Activated CD4-positive, alpha-beta memory T cell treated with anti-CD3 and anti-CD28 coated beads for 36 hours (primary cell): ENCODE data around the gene PNMA8C. TPM values are rescaled to one million over a fixed set of nuclear protein-coding genes. Genes with fewer than 3 reads are reported as not detected.

ENCODE experiments used
- CTCF ChIA-PET: fragments of 350-600 bp; sonication (Branson Sonifier 250); formaldehyde crosslinking; loops from one replicate; lab custom pipeline; 2021; ENCODE audit warnings: antibody characterized with exemption, inconsistent platforms; lab: Charles Lee
- POLR2A ChIA-PET: fragments of 350-600 bp; sonication (Branson Sonifier 250); formaldehyde crosslinking; loops from one replicate; lab custom pipeline; 2021; ENCODE audit warnings: antibody characterized with exemption; lab: Charles Lee
- DNase-seq: peaks from one replicate; pipeline ENCODE4 v3.0.0-alpha.2; 2020
- H3K27ac Mint-ChIP-seq: one replicate; pipeline ENCODE4 v1.8.0; 2021; ENCODE audit warnings: mixed read lengths
- H3K27me3 Mint-ChIP-seq: one replicate; pipeline ENCODE4 v1.8.0; 2021; ENCODE audit warnings: mixed read lengths
- H3K36me3 Mint-ChIP-seq: one replicate; pipeline ENCODE4 v1.8.0; 2021; ENCODE audit warnings: mixed read lengths
- H3K4me1 Mint-ChIP-seq: one replicate; pipeline ENCODE4 v1.8.0; 2021; ENCODE audit warnings: low read depth, mixed read lengths
- H3K4me3 Mint-ChIP-seq: one replicate; pipeline ENCODE4 v1.8.0; 2021; ENCODE audit warnings: mild to moderate bottlenecking, mixed read lengths
- H3K9me3 Mint-ChIP-seq: one replicate; pipeline ENCODE4 v1.8.0; 2021; ENCODE audit warnings: mixed read lengths
- intact Hi-C: fragments of 100-400 bp; cut with micrococcal nuclease; formaldehyde crosslinking; loops from one replicate; pipeline ENCODE4 v1.15.1; 2023
- total RNA-seq, 2 experiments: library from RNA; stranded (reverse); gene quantifications; one replicate each; pipeline ENCODE4 v1.2.3, GENCODE V29; 2021

Gene PNMA8C
- total RNA-seq: not detected

GRCh38 chr19:46428239-46429135, at the start of gene PNMA8C:
PNMA8C (minus strand) TSS chr19:46428936; CDS start chr19:46428359, 577 bp downstream.
- H3K27ac Mint-ChIP-seq: no peak within 1 kb of the TSS
- DNase-seq: peak; percentile 72
- intact Hi-C loops: no loop called here
- ChIA-PET CTCF (no interaction called here), POLR2A (no interaction called here)
- H3K4me3 Mint-ChIP-seq: peak within 1 kb of the TSS; percentile 38
- H3K27me3 Mint-ChIP-seq: peaks cover 62% of the 10 kb centered on the region
- H3K36me3 Mint-ChIP-seq: no peaks in the 10 kb centered on the region
- H3K4me1 Mint-ChIP-seq: peaks cover 33% of the 10 kb centered on the region
- H3K9me3 Mint-ChIP-seq: no peaks in the 10 kb centered on the region

GRCh38 chr19:46475986-46476385, 47.2 kb upstream of the PNMA8C start:
- peaks cover 53% of the 10 kb centered on the region for H3K27me3 Mint-ChIP-seq
- POLR2A ChIA-PET: no interaction called here
- H3K4me3 Mint-ChIP-seq: no peak overlapping the region
- DNase-seq: no peak
- peaks cover 8% of the 10 kb centered on the region for H3K4me1 Mint-ChIP-seq
- H3K36me3 Mint-ChIP-seq: no peaks in the 10 kb centered on the region
- intact Hi-C loops: no loop called here
- H3K27ac Mint-ChIP-seq: no peak overlapping the region
- CTCF ChIA-PET: interaction anchor here (0.8 kb wide), 1 partner anchor 18 kb away, joined by 4 read pairs; no protein-coding TSS in a partner anchor
- no peaks in the 10 kb centered on the region for H3K9me3 Mint-ChIP-seq

- no peak overlapping the region for H3K27ac Mint-ChIP-seq
- ChIA-PET POLR2A (no interaction called here), CTCF (no interaction called here)
- peaks cover 64% of the 10 kb centered on the region for H3K27me3 Mint-ChIP-seq
- no peaks in the 10 kb centered on the region for H3K36me3 Mint-ChIP-seq
- H3K4me1 Mint-ChIP-seq: peaks cover 8% of the 10 kb centered on the region
- H3K9me3 Mint-ChIP-seq: no peaks in the 10 kb centered on the region
- H3K4me3 Mint-ChIP-seq: no peak overlapping the region
- intact Hi-C loops: no loop called here
- no peak for DNase-seq
These were observed 45.5 kb upstream of the PNMA8C start for GRCh38 chr19:46474211-46474610.

- intact Hi-C loops: no loop called here
- H3K27me3 Mint-ChIP-seq: peaks cover 63% of the 10 kb centered on the region
- H3K9me3 Mint-ChIP-seq: no peaks in the 10 kb centered on the region
- no peak for DNase-seq
- H3K4me3 Mint-ChIP-seq: no peak overlapping the region
- no peak overlapping the region for H3K27ac Mint-ChIP-seq
- ChIA-PET CTCF (no interaction called here), POLR2A (no interaction called here)
- peaks cover 8% of the 10 kb centered on the region for H3K4me1 Mint-ChIP-seq
- H3K36me3 Mint-ChIP-seq: no peaks in the 10 kb centered on the region
These were observed 43.9 kb upstream of the PNMA8C start for GRCh38 chr19:46472592-46472991.

GRCh38 chr19:46471811-46472543, 43.2 kb upstream of the PNMA8C start:
- CTCF ChIA-PET: interaction anchor here (0.5 kb wide), 1 partner anchor 62 kb away, joined by 3 read pairs; no protein-coding TSS in a partner anchor
- POLR2A ChIA-PET: no interaction called here
- no peak for DNase-seq
- Mint-ChIP-seq H3K4me3 (no peak overlapping the region), H3K4me1 (peaks cover 14% of the 10 kb centered on the region), H3K9me3 (no peaks in the 10 kb centered on the region), H3K36me3 (no peaks in the 10 kb centered on the region), H3K27ac (no peak overlapping the region), H3K27me3 (peaks cover 65% of the 10 kb centered on the region)
- intact Hi-C loops: no loop called here

- ChIA-PET CTCF (no interaction called here), POLR2A (interaction anchor here (1.1 kb wide), 1 partner anchor 361 kb away, joined by 3 read pairs; no protein-coding TSS in a partner anchor)
- H3K9me3 Mint-ChIP-seq: no peaks in the 10 kb centered on the region
- H3K4me3 Mint-ChIP-seq: no peak within 1 kb of the TSS
- peaks cover 22% of the 10 kb centered on the region for H3K4me1 Mint-ChIP-seq
- no peak within 1 kb of the TSS for H3K27ac Mint-ChIP-seq
- intact Hi-C loops: no loop called here
- DNase-seq: no peak
- peaks cover 68% of the 10 kb centered on the region for H3K27me3 Mint-ChIP-seq
- no peaks in the 10 kb centered on the region for H3K36me3 Mint-ChIP-seq
These were observed 42.5 kb upstream of the PNMA8C start, which contains the start of gene PNMA8A for GRCh38 chr19:46471116-46471733. PNMA8A (minus strand) TSS chr19:46471563; CDS start chr19:46471035, 528 bp downstream.

GRCh38 chr19:46470376-46470775, 41.6 kb upstream of the PNMA8C start:
- no peak overlapping the region for H3K27ac Mint-ChIP-seq
- no peaks in the 10 kb centered on the region for H3K36me3 Mint-ChIP-seq
- DNase-seq: no peak
- peaks cover 67% of the 10 kb centered on the region for H3K27me3 Mint-ChIP-seq
- peaks cover 25% of the 10 kb centered on the region for H3K4me1 Mint-ChIP-seq
- H3K9me3 Mint-ChIP-seq: no peaks in the 10 kb centered on the region
- no peak overlapping the region for H3K4me3 Mint-ChIP-seq
- ChIA-PET CTCF (interaction anchor here (0.8 kb wide), 1 partner anchor 41 kb away, joined by 3 read pairs; no protein-coding TSS in a partner anchor), POLR2A (interaction anchor here (1.1 kb wide), 1 partner anchor 360 kb away, joined by 3 read pairs; no protein-coding TSS in a partner anchor)
- intact Hi-C loops: no loop called here

GRCh38 chr19:46469541-46470185, 40.9 kb upstream of the PNMA8C start:
- H3K4me1 Mint-ChIP-seq: peaks cover 25% of the 10 kb centered on the region
- H3K27me3 Mint-ChIP-seq: peaks cover 70% of the 10 kb centered on the region

GRCh38 chr19:46466536-46467196, 37.9 kb upstream of the PNMA8C start:
- ChIA-PET CTCF (interaction anchor here (0.7 to 1.4 kb wide), 3 partner anchors 40 to 64 kb away, joined by 3 to 4 read pairs (median 3); no protein-coding TSS in a partner anchor), POLR2A (interaction anchor here (1.1 kb wide), 1 partner anchor 39 kb away, joined by 4 read pairs; no protein-coding TSS in a partner anchor)
- no peaks in the 10 kb centered on the region for H3K9me3 Mint-ChIP-seq
- H3K4me3 Mint-ChIP-seq: no peak overlapping the region
- H3K36me3 Mint-ChIP-seq: no peaks in the 10 kb centered on the region
- intact Hi-C loops: no loop called here
- peak overlapping the region; percentile 8 for H3K27ac Mint-ChIP-seq
- H3K4me1 Mint-ChIP-seq: peaks cover 21% of the 10 kb centered on the region
- DNase-seq: peak; percentile 71
- peaks cover 48% of the 10 kb centered on the region for H3K27me3 Mint-ChIP-seq

More at GRCh38 chr19:46469541-46470185, 40.9 kb upstream of the PNMA8C start:
- Mint-ChIP-seq H3K27ac (no peak overlapping the region), H3K4me3 (no peak overlapping the region), H3K9me3 (no peaks in the 10 kb centered on the region), H3K36me3 (no peaks in the 10 kb centered on the region)
- ChIA-PET CTCF (interaction anchor here (0.8 kb wide), 1 partner anchor 42 kb away, joined by 3 read pairs; no protein-coding TSS in a partner anchor), POLR2A (no interaction called here)
- intact Hi-C loops: no loop called here
- DNase-seq: no peak

- ChIA-PET CTCF (no interaction called here), POLR2A (no interaction called here)
- Mint-ChIP-seq H3K27ac (no peak overlapping the region), H3K27me3 (peaks cover 32% of the 10 kb centered on the region), H3K4me1 (peaks cover 21% of the 10 kb centered on the region), H3K36me3 (no peaks in the 10 kb centered on the region), H3K4me3 (no peak overlapping the region), H3K9me3 (no peaks in the 10 kb centered on the region)
- DNase-seq: no peak
- intact Hi-C loops: no loop called here
These were observed 34.8 kb upstream of the PNMA8C start for GRCh38 chr19:46463516-46463915.

- Mint-ChIP-seq H3K9me3 (no peaks in the 10 kb centered on the region), H3K27ac (no peak overlapping the region), H3K4me1 (peaks cover 7% of the 10 kb centered on the region), H3K36me3 (no peaks in the 10 kb centered on the region), H3K4me3 (no peak overlapping the region), H3K27me3 (peaks cover 29% of the 10 kb centered on the region)
- CTCF ChIA-PET: no interaction called here
- DNase-seq: no peak
- intact Hi-C loops: no loop called here
- POLR2A ChIA-PET: no interaction called here
These were observed 32.8 kb upstream of the PNMA8C start for GRCh38 chr19:46461537-46461936.
